ENCODE results near the gene WDR41. TPM values are rescaled to one million over a fixed set of nuclear protein-coding genes. Genes with fewer than 3 reads are reported as not detected.
"Not testable (repeated sequence)": the region's sequence is repeated elsewhere in the genome, so short reads cannot be mapped to it uniquely, and the experiment has no call there.

WDR41 gene
- total RNA-seq, 2 donors from 2014 or later, result 24.6 to 26.1 TPM

DNA sequence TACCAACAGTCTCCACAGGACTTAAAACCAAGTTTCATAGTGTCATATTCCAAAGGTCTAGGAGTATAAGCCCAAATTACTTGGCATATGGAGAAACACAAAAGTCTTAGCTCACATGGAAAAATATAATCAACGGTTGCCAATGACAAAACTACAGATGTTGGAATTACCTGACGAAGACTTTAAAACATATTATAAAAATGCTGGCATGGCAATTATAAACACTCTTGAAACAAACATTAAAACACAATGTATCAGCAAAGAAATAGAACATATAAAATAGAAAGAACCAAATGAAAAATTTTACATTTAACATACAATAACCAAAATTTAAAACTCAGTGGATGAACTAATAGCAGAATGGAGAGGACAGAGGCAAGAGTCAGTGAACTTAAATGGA is 7.9 kb upstream of the WDR41 start:
- Histone ChIP-seq H3K27ac (no peak overlapping the region), H3K27me3 (no peaks in the 10 kb centered on the region), H3K36me3 (no peaks in the 10 kb centered on the region), H3K9me3 (peaks cover 0 to 7% of the 10 kb centered on the region in 2 donors), H3K4me3 (no peak overlapping the region), H3K4me1 (no peaks in the 10 kb centered on the region)
- no peak for DNase-seq (ENCODE audit: low spot score)
- TF ChIP-seq, protein P1, sequence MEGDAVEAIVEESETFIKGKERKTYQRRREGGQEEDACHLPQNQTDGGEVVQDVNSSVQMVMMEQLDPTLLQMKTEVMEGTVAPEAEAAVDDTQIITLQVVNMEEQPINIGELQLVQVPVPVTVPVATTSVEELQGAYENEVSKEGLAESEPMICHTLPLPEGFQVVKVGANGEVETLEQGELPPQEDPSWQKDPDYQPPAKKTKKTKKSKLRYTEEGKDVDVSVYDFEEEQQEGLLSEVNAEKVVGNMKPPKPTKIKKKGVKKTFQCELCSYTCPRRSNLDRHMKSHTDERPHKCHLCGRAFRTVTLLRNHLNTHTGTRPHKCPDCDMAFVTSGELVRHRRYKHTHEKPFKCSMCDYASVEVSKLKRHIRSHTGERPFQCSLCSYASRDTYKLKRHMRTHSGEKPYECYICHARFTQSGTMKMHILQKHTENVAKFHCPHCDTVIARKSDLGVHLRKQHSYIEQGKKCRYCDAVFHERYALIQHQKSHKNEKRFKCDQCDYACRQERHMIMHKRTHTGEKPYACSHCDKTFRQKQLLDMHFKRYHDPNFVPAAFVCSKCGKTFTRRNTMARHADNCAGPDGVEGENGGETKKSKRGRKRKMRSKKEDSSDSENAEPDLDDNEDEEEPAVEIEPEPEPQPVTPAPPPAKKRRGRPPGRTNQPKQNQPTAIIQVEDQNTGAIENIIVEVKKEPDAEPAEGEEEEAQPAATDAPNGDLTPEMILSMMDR (IDR thresholded peaks at IDR 0.05), result no peak

DNA sequence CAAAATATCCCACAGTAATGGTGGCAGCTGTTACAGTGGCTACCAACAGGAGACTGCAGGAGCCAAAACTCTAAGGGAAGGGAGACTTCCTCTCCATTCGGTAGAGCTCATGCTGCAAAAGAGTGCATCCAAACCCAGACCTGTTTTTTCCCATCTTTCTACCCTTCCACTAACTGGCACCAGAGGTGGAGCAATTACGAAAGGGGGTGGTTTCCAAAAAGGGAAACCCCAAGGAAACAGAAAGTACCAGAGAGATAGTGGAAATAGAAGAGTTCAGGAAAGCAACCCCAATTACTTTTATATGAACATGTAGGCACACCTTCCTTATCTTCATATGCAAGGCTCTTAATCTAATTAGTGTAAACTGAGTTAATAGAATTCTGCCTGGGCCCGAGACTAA is 7.3 kb upstream of the WDR41 start:
- DNase-seq (ENCODE audit: low spot score), result no peak
- TF ChIP-seq, protein P1 (IDR thresholded peaks at IDR 0.05), result no peak
- Histone ChIP-seq H3K9me3 (peaks cover 0 to 7% of the 10 kb centered on the region in 2 donors), H3K4me1 (no peaks in the 10 kb centered on the region), H3K27me3 (no peaks in the 10 kb centered on the region), H3K4me3 (no peak overlapping the region), H3K27ac (no peak overlapping the region), H3K36me3 (no peaks in the 10 kb centered on the region)

DNA sequence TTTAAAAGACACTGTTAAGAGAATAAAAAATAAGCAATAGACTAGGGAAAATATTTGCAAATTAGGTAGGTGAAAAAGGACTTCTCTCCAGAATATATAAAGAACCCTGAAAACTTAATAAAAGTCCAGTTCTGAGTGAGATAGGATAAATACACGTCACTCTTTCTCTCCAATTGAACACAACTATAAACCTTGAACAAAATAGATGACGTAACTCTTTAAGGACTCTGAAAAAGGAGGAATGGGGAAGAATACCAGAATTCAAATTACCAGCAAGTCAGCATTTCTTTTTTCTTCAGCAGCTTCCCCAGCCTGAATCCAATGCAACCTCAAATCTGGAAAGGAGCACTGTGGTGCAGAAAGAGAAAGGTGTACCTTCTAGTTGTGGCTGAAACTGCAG is 6.8 kb upstream of the WDR41 start:
- Histone ChIP-seq H3K36me3 (no peaks in the 10 kb centered on the region), H3K27me3 (no peaks in the 10 kb centered on the region), H3K4me1 (no peaks in the 10 kb centered on the region), H3K9me3 (peaks cover 0 to 7% of the 10 kb centered on the region in 2 donors), H3K27ac (no peak overlapping the region), H3K4me3 (no peak overlapping the region)
- TF ChIP-seq, protein P1 (IDR thresholded peaks at IDR 0.05), result no peak
- no peak for DNase-seq (ENCODE audit: low spot score)

DNA sequence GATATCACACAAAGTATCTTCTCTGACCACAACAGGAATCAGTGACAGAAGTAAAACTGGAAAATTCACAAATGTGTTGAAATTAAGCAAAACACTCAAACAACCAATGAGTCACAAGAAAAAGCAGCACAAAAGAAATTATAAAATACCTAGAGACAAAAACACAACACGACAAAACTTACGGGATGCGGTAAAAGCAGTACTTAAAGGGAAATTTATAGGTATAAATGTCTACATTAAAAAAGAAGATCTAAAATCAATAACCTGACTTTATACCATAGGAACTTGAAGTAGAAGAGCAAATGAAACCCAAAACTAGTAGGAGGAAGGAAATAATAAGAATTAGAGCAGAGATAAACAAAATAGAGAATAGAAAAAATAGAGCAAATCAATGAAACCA is 2.8 kb upstream of the WDR41 start:
- no peaks in the 10 kb centered on the region for H3K36me3 ChIP-seq
- TF ChIP-seq, protein P1 (IDR thresholded peaks at IDR 0.05), result no peak
- no peak overlapping the region for H3K4me3 ChIP-seq
- no peak for DNase-seq (ENCODE audit: low spot score)
- no peak overlapping the region for H3K27ac ChIP-seq
- peaks cover 0 to 14% of the 10 kb centered on the region in 2 donors for H3K4me1 ChIP-seq
- H3K9me3 ChIP-seq, result no peaks in the 10 kb centered on the region
- no peaks in the 10 kb centered on the region for H3K27me3 ChIP-seq

DNA sequence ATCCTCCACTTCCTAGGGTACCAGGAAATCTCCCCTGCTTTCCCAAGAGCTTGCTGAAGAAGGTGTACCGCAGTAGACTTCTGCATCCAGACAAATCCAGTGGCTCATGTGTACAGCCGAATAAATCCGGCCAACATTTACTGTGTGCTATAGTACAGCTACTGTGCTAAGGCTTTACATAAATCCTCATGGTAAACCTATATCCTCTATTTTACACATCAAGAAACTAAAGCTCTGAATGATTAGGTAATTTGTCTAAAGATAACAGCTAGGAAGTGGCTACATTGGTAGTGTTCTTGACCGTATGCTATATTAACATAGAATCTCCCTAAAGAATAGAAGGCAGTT is 511 bp upstream of the WDR41 start:
- Histone ChIP-seq H3K27ac (peak overlapping the region; percentile 85 to 95), H3K27me3 (no peaks in the 10 kb centered on the region), H3K36me3 (peaks cover 5% of the 10 kb centered on the region), H3K9me3 (no peaks in the 10 kb centered on the region), H3K4me1 (peaks cover 0 to 14% of the 10 kb centered on the region in 2 donors), H3K4me3 (peak overlapping the region; percentile 75 to 76)
- TF ChIP-seq, protein P1 (IDR thresholded peaks at IDR 0.05), result peak; percentile 34 to 44
- DNase-seq (ENCODE audit: low spot score), result no peak

DNA sequence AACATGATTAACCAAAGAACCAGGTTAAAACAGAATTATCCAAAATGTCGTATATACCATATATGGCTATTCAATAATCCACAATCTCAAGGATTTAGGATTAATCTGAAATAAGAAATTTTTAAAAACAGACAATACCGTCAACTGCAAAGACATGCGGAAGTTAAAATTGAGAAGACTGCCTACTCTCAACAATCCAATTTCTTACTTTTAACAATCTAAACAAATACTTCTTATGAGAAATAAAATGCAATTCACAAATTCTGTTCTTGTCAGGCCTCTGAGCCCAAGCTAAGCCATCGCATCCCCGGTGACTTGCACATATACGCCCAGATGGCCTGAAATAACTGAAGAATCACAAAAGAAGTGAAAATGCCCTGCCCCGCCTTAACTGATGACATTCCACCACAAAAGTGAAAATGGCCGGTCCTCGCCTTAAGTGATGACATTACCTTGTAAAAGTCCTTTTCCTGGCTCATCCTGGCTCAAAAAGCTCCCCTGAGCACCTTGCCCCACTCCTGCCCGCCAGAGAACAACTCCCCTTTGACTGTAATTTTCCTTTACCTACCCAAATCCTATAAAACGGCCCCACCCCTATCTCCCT is 1.3 kb downstream of the WDR41 start:
- Histone ChIP-seq H3K27ac (peak overlapping the region; percentile 85 to 95), H3K4me3 (peak overlapping the region; percentile 75 to 76), H3K4me1 (peaks cover 0 to 14% of the 10 kb centered on the region in 2 donors)
- not testable (repeated sequence) for H3K36me3 ChIP-seq; H3K27me3 ChIP-seq; H3K9me3 ChIP-seq; DNase-seq (ENCODE audit: low spot score)

All from right atrium auricular region (tissue), 2 donors.